HG02571 (cell line): ENCODE data around the gene LGALS9B.
"Not testable (repeated sequence)": the region's sequence is repeated elsewhere in the genome, so short reads cannot be mapped to it uniquely, and the experiment has no call there.

ENCODE experiments used
- ATAC-seq: cut with Tn5 transposase; IDR thresholded peaks from one replicate; pipeline ENCODE4 v1.9.1; 2021; ENCODE audit warnings: mild to moderate bottlenecking, moderate library complexity; ENCODE audit not compliant: unreplicated experiment

The LGALS9B gene

GRCh38 chr17:20467447-20467846, at the start of gene LGALS9B:
Gene LGALS9B (minus strand): TSS chr17:20467539. CDS start chr17:20467470, 69 bp downstream.
- ATAC-seq, result peak; percentile 59

GRCh38 chr17:20516986-20517385, 49.6 kb upstream of the LGALS9B start:
- ATAC-seq, result not testable (repeated sequence)

GRCh38 chr17:20515099-20515498, 47.8 kb upstream of the LGALS9B start:
- not testable (repeated sequence) for ATAC-seq

- not testable (repeated sequence) for ATAC-seq
Observed at GRCh38 chr17:20513539-20513938, 46.2 kb upstream of the LGALS9B start.

- ATAC-seq, result not testable (repeated sequence)
Observed at GRCh38 chr17:20512378-20512777, 45.0 kb upstream of the LGALS9B start.

- ATAC-seq, result not testable (repeated sequence)
Observed at GRCh38 chr17:20511778-20512177, 44.4 kb upstream of the LGALS9B start.

GRCh38 chr17:20505333-20505732, 38.0 kb upstream of the LGALS9B start:
- not testable (repeated sequence) for ATAC-seq

- not testable (repeated sequence) for ATAC-seq
Observed at GRCh38 chr17:20504388-20505066, 37.2 kb upstream of the LGALS9B start.

GRCh38 chr17:20501896-20502295, 34.6 kb upstream of the LGALS9B start:
- not testable (repeated sequence) for ATAC-seq

GRCh38 chr17:20500346-20500745, 33.0 kb upstream of the LGALS9B start:
- not testable (repeated sequence) for ATAC-seq

GRCh38 chr17:20495420-20495819, 28.1 kb upstream of the LGALS9B start:
- not testable (repeated sequence) for ATAC-seq

- not testable (repeated sequence) for ATAC-seq
Observed at GRCh38 chr17:20494735-20495134, 27.4 kb upstream of the LGALS9B start.

GRCh38 chr17:20494147-20494546, 26.8 kb upstream of the LGALS9B start:
- not testable (repeated sequence) for ATAC-seq

- not testable (repeated sequence) for ATAC-seq
Observed at GRCh38 chr17:20492971-20493370, 25.6 kb upstream of the LGALS9B start.

GRCh38 chr17:20492099-20492498, 24.8 kb upstream of the LGALS9B start:
- not testable (repeated sequence) for ATAC-seq

GRCh38 chr17:20484930-20485329, 17.6 kb upstream of the LGALS9B start:
- ATAC-seq, result not testable (repeated sequence)

GRCh38 chr17:20479889-20480591, 12.7 kb upstream of the LGALS9B start:
- not testable (repeated sequence) for ATAC-seq

GRCh38 chr17:20477398-20478071, 10.2 kb upstream of the LGALS9B start:
- ATAC-seq, result not testable (repeated sequence)

- ATAC-seq, result not testable (repeated sequence)
Observed at GRCh38 chr17:20475137-20475831, 7.9 kb upstream of the LGALS9B start.

GRCh38 chr17:20474081-20474480, 6.7 kb upstream of the LGALS9B start:
- ATAC-seq, result not testable (repeated sequence)

- ATAC-seq, result not testable (repeated sequence)
Observed at GRCh38 chr17:20469946-20470345, 2.6 kb upstream of the LGALS9B start.
